Activated T-helper 17 cell treated with anti-CD3 and anti-CD28 coated beads, Interleukin-2, amount 50 U/mL, for 72 hours (primary cell): ENCODE measurements around the gene CYTH4. TPM values are rescaled to one million over a fixed set of nuclear protein-coding genes. Genes with fewer than 3 reads are reported as not detected.

Experiments used
- ATAC-seq: fragments of 150-1000 bp; cut with Tn5 transposase; replicated peaks from 2 replicates; pipeline ENCODE4 v1.10.0; 2021; ENCODE audit warnings: mild to moderate bottlenecking, moderate library complexity
- H3K27ac Mint-ChIP-seq: one replicate; pipeline ENCODE4 v1.8.0; 2022; ENCODE audit warnings: mixed read lengths
- H3K27me3 Mint-ChIP-seq: one replicate; pipeline ENCODE4 v1.8.0; 2022; ENCODE audit warnings: mixed read lengths
- H3K36me3 Mint-ChIP-seq: one replicate; pipeline ENCODE4 v1.8.0; 2022; ENCODE audit warnings: low read depth, mild to moderate bottlenecking, mixed read lengths
- H3K4me1 Mint-ChIP-seq: one replicate; pipeline ENCODE4 v1.8.0; 2022; ENCODE audit warnings: mixed read lengths
- H3K4me3 Mint-ChIP-seq: one replicate; pipeline ENCODE4 v1.8.0; 2022; ENCODE audit warnings: mild to moderate bottlenecking, mixed read lengths
- H3K9me3 Mint-ChIP-seq: one replicate; pipeline ENCODE4 v1.8.0; 2022; ENCODE audit warnings: mixed read lengths
- total RNA-seq, 2 donors: library from RNA; stranded (reverse); gene quantifications; one replicate each; pipeline ENCODE4 v1.2.3, GENCODE V29; 2022

CYTH4 gene
- total RNA-seq, 2 donors from 2014 or later = 53.7 to 124 TPM

DNA sequence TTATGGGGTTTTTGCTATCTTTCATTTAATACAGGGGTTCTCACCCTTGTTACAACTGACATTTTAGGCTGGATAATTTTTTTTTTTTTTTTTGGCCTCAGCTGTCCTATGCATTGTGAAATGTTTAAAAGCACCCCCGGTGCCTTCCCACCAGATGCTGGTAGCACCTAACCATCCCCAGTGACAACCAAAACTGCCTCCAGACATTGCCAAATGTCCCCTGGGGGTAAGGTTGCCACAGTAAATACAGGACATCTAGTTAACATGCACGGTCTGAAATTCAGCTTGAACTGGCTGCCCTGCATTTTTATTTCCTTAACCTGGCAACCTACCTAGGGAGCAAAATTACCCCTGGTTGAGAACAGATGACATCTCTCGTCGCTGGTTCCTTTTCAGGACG, 72.4 kb downstream of the CYTH4 start:
- ATAC-seq = no peak
- no peaks in the 10 kb centered on the region for H3K9me3 Mint-ChIP-seq
- H3K4me3 Mint-ChIP-seq = no peak overlapping the region
- no peaks in the 10 kb centered on the region for H3K4me1 Mint-ChIP-seq
- H3K27ac Mint-ChIP-seq = no peak overlapping the region
- H3K27me3 Mint-ChIP-seq = peaks cover 4% of the 10 kb centered on the region
- no peaks in the 10 kb centered on the region for H3K36me3 Mint-ChIP-seq

- Mint-ChIP-seq H3K36me3 (no peaks in the 10 kb centered on the region), H3K4me3 (no peak overlapping the region), H3K27me3 (peaks cover 4% of the 10 kb centered on the region), H3K9me3 (no peaks in the 10 kb centered on the region), H3K27ac (no peak overlapping the region), H3K4me1 (no peaks in the 10 kb centered on the region)
- ATAC-seq = no peak
Observed at GRCh38 chr22:37355174-37355573, 72.9 kb downstream of the CYTH4 start.

- no peak for ATAC-seq
- no peaks in the 10 kb centered on the region for H3K9me3 Mint-ChIP-seq
- no peaks in the 10 kb centered on the region for H3K36me3 Mint-ChIP-seq
- no peak overlapping the region for H3K27ac Mint-ChIP-seq
- H3K4me3 Mint-ChIP-seq = no peak overlapping the region
- H3K4me1 Mint-ChIP-seq = no peaks in the 10 kb centered on the region
- peaks cover 4% of the 10 kb centered on the region for H3K27me3 Mint-ChIP-seq
Observed at GRCh38 chr22:37356922-37357321, 74.6 kb downstream of the CYTH4 start.

DNA sequence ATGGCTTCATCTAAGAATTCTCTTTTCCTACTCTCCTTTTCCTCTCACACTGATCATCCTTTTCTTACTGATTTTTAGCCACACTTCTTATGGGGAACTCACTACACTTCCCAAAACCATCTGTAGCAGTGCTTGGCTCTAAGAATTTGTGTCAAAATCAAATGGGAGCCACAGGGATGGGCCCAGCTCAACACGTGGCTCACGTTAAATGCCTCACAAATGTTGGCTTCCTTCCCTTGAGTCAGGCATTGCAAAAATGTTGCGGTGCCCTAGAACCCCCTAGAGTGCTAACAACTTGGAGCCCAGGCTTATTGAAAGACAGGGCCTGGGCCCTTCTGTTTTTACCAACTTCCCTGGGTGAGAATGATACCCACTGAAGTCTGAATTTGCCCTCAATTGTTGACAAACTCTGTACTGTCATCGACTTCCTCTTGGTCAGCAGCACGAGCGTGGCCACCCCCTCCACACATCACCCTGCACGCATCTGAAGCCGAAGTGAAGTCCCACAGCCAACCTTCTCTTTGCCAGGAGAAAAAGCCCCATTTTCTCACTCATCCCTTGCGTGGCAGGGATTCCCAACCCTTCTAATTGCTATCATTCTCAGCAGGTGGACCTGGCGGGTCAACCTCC, 75.3 kb downstream of the CYTH4 start:
- no peak overlapping the region for H3K4me3 Mint-ChIP-seq
- no peaks in the 10 kb centered on the region for H3K9me3 Mint-ChIP-seq
- peaks cover 4% of the 10 kb centered on the region for H3K27me3 Mint-ChIP-seq
- ATAC-seq = no peak
- H3K27ac Mint-ChIP-seq = no peak overlapping the region
- no peaks in the 10 kb centered on the region for H3K36me3 Mint-ChIP-seq
- H3K4me1 Mint-ChIP-seq = no peaks in the 10 kb centered on the region

DNA sequence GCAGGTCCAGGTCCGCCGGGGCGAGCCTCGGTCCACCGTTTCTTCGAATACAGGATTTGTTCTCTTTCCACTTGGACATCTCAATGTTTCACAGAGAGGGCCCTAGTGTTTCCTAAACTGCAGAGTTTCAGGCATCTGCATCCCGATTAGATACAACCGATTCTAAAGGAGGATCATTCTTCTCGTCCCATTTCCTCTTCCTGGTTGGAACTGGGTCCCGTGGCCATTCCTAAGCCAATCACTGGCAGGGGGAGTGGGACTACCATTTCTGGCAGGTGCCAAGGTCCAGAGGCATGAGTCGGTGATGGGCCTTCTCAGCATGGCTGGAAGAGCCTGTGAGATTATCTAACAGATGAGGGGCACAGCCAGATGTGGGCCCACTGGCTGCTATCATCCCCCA, 76.1 kb downstream of the CYTH4 start:
- Mint-ChIP-seq H3K36me3 (no peaks in the 10 kb centered on the region), H3K27me3 (peaks cover 4% of the 10 kb centered on the region), H3K4me3 (no peak overlapping the region), H3K4me1 (no peaks in the 10 kb centered on the region), H3K27ac (no peak overlapping the region), H3K9me3 (no peaks in the 10 kb centered on the region)
- no peak for ATAC-seq

GRCh38 chr22:37358917-37359316, 76.6 kb downstream of the CYTH4 start:
- Mint-ChIP-seq H3K4me3 (no peak overlapping the region), H3K9me3 (no peaks in the 10 kb centered on the region), H3K4me1 (no peaks in the 10 kb centered on the region), H3K36me3 (no peaks in the 10 kb centered on the region), H3K27me3 (peaks cover 4% of the 10 kb centered on the region), H3K27ac (no peak overlapping the region)
- ATAC-seq = no peak

GRCh38 chr22:37362621-37363020, 80.3 kb downstream of the CYTH4 start:
- Mint-ChIP-seq H3K27ac (no peak overlapping the region), H3K4me1 (no peaks in the 10 kb centered on the region), H3K9me3 (no peaks in the 10 kb centered on the region), H3K36me3 (no peaks in the 10 kb centered on the region), H3K27me3 (peaks cover 4% of the 10 kb centered on the region), H3K4me3 (no peak overlapping the region)
- ATAC-seq = no peak

DNA sequence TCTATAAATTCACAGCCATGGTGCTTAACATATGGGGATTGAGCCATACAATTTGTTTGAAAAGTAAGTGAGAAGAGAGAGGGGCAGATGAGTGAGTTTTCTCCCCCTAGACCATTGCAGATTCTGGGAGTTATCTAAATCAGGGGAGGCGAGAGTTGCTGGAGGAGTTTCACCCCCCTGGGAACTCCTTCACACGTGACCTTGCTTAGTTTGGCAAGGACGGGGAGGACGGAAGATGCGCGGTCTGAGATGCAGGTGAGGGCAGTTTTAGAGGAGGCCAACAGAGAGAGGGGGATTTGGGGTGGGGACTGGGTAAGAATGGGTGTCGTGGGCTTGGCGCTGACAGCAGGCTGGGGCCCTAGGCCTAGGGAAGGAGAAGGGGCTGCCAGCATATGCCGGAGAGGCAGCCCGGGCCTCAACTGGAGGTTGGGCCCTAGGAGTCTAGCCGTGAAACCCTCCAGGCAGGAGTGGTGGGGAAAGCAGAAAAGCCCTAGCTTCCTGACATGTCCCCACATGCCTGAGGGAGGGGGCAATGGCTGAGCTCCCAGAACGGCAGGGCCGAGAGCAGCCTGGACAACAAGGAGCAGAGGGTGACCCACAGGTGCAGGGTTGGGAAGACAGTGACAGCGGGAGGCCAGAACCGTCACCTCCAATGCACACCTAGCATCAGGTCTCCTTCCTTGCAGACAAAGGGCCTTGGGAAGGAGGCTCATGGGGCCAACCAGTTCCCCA, 81.1 kb downstream of the CYTH4 start:
- no peak for ATAC-seq
- no peaks in the 10 kb centered on the region for H3K9me3 Mint-ChIP-seq
- H3K4me1 Mint-ChIP-seq = no peaks in the 10 kb centered on the region
- H3K36me3 Mint-ChIP-seq = no peaks in the 10 kb centered on the region
- H3K27me3 Mint-ChIP-seq = no peaks in the 10 kb centered on the region
- no peak overlapping the region for H3K27ac Mint-ChIP-seq
- no peak overlapping the region for H3K4me3 Mint-ChIP-seq

Other genes starting within 250 kb of the CYTH4 start
- gene KCTD17, start 230.8 kb upstream of the CYTH4 start, total RNA-seq = 10 to 100 TPM; 39.4 to 41.9 TPM
- gene TMPRSS6, start 172.8 kb upstream of the CYTH4 start, total RNA-seq = 100 to 1,000 TPM in 1 of 2 donors, 10 to 100 TPM in 1; 86.6 to 343 TPM
- 100 to 1,000 TPM; 425 to 498 TPM for gene IL2RB, start 132.6 kb upstream of the CYTH4 start, total RNA-seq
- gene C1QTNF6, start 94.3 kb upstream of the CYTH4 start, total RNA-seq = 10 to 100 TPM in 1 of 2 donors, 1 to 10 TPM in 1; 5.0 to 16.3 TPM
- 10 to 100 TPM in 1 of 2 donors, 1 to 10 TPM in 1; 2.6 to 16.2 TPM for gene SSTR3, start 70.0 kb upstream of the CYTH4 start, total RNA-seq
- gene RAC2, start 38.2 kb upstream of the CYTH4 start, total RNA-seq = 1,000 to 10,000 TPM in 1 of 2 donors, 100 to 1,000 TPM in 1; 674 to 1,069 TPM
- 1 to 10 TPM in 1 of 2 donors, under 1 TPM in 1; 0.24 to 2.2 TPM for gene ELFN2, start 145.0 kb downstream of the CYTH4 start, total RNA-seq
- 100 to 1,000 TPM; 170 to 245 TPM for gene MFNG, start 203.9 kb downstream of the CYTH4 start, total RNA-seq
- under 1 TPM in 1 of 2 donors, not detected in 1; 0.09 TPM for gene CARD10, start 236.9 kb downstream of the CYTH4 start, total RNA-seq